Measurements from ENCODE around the gene ZSCAN20.

GRCh38 chr1:33429332-33429731 lies 43.1 kb upstream of the ZSCAN20 start:
- no peak for TF ChIP-seq ZNF217 (CRISPR knock-in tag; IDR thresholded peaks at IDR 0.05)
- TF ChIP-seq HNRNPL (IDR thresholded peaks at IDR 0.05; ENCODE audit: low read depth, low read length) = no peak
- no peak for TF ChIP-seq RNF219 (CRISPR knock-in tag; IDR thresholded peaks at IDR 0.05)
- no peak for TF ChIP-seq CTCF (IDR thresholded peaks at IDR 0.05 in 2 of 3, conservative IDR thresholded peaks at IDR 0.05 in 1 of 3; ENCODE audit: insufficient read depth in 2 of 3, low read depth in 1 of 3, low read length in 3 of 3)
- no peak for TF ChIP-seq NFXL1 (CRISPR knock-in tag; IDR thresholded peaks at IDR 0.05)
- TF ChIP-seq POLR2A (conservative IDR thresholded peaks at IDR 0.05) = no peak
- no peak for TF ChIP-seq PCBP2 (IDR thresholded peaks at IDR 0.05; ENCODE audit: low read depth, low read length, poor library complexity, severe bottlenecking)

All from K562 (cell line).